LNCaP clone FGC (cell line): ENCODE measurements around the gene TRMT1.

Experiments used
- DNase-seq: peaks from one replicate; pipeline ENCODE4 v3.0.0-alpha.2; 2011; ENCODE audit warnings: low read depth
- H3K4me3 ChIP-seq: 2 replicates; pipeline ENCODE4 v1.5.1; 2011; ENCODE audit warnings: mild to moderate bottlenecking, low read depth, low read length, control low read depth
- CTCF ChIP-seq: IDR thresholded peaks from 2 replicates; pipeline ENCODE4 v1.5.1; 2012; ENCODE audit warnings: mild to moderate bottlenecking; ENCODE audit not compliant: control insufficient read depth, insufficient read depth; ENCODE audit errors: extremely low read depth

TRMT1 gene

DNA sequence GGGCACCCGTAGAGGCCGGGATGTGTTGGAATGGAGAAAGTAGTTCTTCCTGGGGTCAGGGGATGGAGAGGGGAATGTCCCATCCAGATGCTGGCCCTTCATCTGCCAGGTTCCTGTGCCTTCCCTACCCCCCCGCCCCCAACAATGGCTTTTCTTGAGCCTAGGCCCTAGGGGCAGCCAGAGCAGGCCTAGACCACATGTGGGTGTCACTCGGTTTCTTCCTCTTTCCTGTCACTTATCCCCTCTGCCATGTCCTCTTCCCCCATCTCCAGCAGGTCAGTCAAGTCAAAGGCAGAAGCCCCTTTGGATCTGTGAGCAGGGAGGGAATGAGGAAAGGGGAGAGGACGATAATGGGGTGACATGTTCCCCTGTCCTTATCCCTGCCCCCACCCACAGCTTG is 50.3 kb downstream of the TRMT1 start:
- TF ChIP-seq CTCF: no peak
- H3K4me3 ChIP-seq: no peak overlapping the region
- no peak for DNase-seq

- H3K4me3 ChIP-seq: no peak overlapping the region
- no peak for DNase-seq
- TF ChIP-seq CTCF: no peak
These were observed 52.4 kb downstream of the TRMT1 start for GRCh38 chr19:13064092-13064489.

DNA sequence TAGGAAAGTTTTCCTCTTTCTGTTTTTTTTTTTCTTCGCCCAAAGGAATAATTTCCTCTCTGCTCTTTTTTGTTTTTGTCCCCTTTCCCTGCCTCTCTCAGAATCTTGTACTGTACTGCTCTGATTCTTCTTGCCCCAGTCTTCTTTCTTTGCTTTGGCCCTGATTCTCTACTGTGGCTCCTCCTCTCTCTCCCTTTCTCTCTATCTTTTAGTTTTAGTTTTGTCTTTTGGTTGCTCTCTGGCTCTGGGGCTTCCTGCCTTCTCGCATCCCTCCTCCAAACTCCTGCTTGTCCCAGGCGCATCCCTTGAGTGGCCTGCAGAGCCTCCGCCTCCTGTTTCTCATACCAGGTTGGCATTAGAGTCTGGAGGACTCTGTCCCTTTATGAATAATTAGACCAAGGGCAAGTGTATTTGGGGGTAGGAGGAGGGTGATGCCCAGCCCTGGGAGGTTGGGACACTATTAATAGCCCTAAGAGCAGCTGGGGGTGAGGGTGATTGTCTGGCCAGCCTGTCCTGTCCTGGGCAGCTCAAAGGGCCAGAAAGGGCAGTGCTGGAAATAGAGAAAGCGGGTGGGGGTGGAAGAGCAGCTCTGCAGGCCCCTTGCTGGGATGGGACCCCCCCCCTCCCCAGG is 53.0 kb downstream of the TRMT1 start:
- TF ChIP-seq CTCF: no peak
- no peak overlapping the region for H3K4me3 ChIP-seq
- no peak for DNase-seq

DNA sequence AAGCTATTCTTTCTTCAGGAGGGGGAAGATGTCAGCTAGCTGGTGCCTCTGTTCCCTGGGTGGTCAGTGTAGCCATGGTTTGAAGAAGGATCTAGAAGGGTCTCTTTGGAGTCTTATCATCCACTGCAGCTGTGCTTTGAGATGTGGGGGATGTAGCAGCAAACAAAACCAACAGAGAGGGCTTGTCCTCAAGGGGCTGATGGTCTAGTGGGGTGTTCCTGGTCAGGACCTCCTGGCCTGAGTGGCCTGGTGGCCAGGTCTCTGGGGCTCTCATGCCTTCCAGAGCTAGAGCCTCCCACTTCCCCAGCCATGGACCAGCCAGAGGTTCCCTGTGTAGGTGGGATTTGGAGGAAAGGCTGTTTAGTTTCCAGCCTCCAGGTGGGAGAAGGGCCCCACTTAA is 54.2 kb downstream of the TRMT1 start:
- no peak overlapping the region for H3K4me3 ChIP-seq
- TF ChIP-seq CTCF: no peak
- no peak for DNase-seq

GRCh38 chr19:13060964-13061927 is 55.3 kb downstream of the TRMT1 start:
- DNase-seq: no peak
- peak; percentile 98 for TF ChIP-seq CTCF
- no peak overlapping the region for H3K4me3 ChIP-seq

GRCh38 chr19:13060233-13060963 is 56.1 kb downstream of the TRMT1 start:
- DNase-seq: no peak
- TF ChIP-seq CTCF: no peak
- H3K4me3 ChIP-seq: no peak overlapping the region
